ENCODE results near the gene LPP.

- no peak for TF ChIP-seq SUZ12 (IDR thresholded peaks at IDR 0.05)
- no peak for TF ChIP-seq L3MBTL2 (conservative IDR thresholded peaks at IDR 0.05)
- TF ChIP-seq SP1 (IDR thresholded peaks at IDR 0.05), result no peak
- no peak for TF ChIP-seq TARDBP (IDR thresholded peaks at IDR 0.05)
- TF ChIP-seq FOXM1 (IDR thresholded peaks at IDR 0.05; ENCODE audit: borderline replicate concordance), result no peak
- TF ChIP-seq FOXA1 (IDR thresholded peaks at IDR 0.05), result no peak
- TF ChIP-seq BHLHE40 (IDR thresholded peaks at IDR 0.05; ENCODE audit: borderline replicate concordance), result no peak
These were observed 574.5 kb downstream of the LPP start for GRCh38 chr3:188728371-188728896.
